Measurements from ENCODE around the gene ZNF627.
"Not testable (repeated sequence)": the region's sequence is repeated elsewhere in the genome, so short reads cannot be mapped to it uniquely, and the experiment has no call there.

ZNF627 gene

GRCh38 chr19:11633223-11633622 lies 35.9 kb downstream of the ZNF627 start:
- DNase-seq, result no peak

- not testable (repeated sequence) for DNase-seq
Measured at GRCh38 chr19:11634018-11634662, 36.9 kb downstream of the ZNF627 start.

GRCh38 chr19:11639245-11639601 lies 41.9 kb downstream of the ZNF627 start:
- no peak for DNase-seq

- peak; percentile 88 for DNase-seq
Measured at GRCh38 chr19:11639602-11640471, 42.6 kb downstream of the ZNF627 start.

GRCh38 chr19:11641244-11641643 lies 44.0 kb downstream of the ZNF627 start:
- DNase-seq, result no peak

GRCh38 chr19:11642902-11643301 lies 45.6 kb downstream of the ZNF627 start:
- no peak for DNase-seq

GRCh38 chr19:11649941-11650340 lies 52.7 kb downstream of the ZNF627 start:
- no peak for DNase-seq

GRCh38 chr19:11651062-11651461 lies 53.8 kb downstream of the ZNF627 start:
- DNase-seq, result no peak

- no peak for DNase-seq
Measured at GRCh38 chr19:11652056-11652455, 54.8 kb downstream of the ZNF627 start.

- DNase-seq, result no peak
Measured at GRCh38 chr19:11652492-11652891, 55.2 kb downstream of the ZNF627 start.

- no peak for DNase-seq
Measured at GRCh38 chr19:11656535-11656934, 59.3 kb downstream of the ZNF627 start.

GRCh38 chr19:11657307-11657706 lies 60.0 kb downstream of the ZNF627 start:
- no peak for DNase-seq

GRCh38 chr19:11658970-11659369 lies 61.7 kb downstream of the ZNF627 start:
- no peak for DNase-seq

- DNase-seq, result no peak
Measured at GRCh38 chr19:11659612-11660011, 62.3 kb downstream of the ZNF627 start.

GRCh38 chr19:11662278-11662677 lies 65.0 kb downstream of the ZNF627 start:
- DNase-seq, result no peak

- no peak for DNase-seq
Measured at GRCh38 chr19:11663181-11663591, 65.9 kb downstream of the ZNF627 start.

Data from NCI-H524 treated with DMSO at 0.1 percent for 48 hours (cell line).